GM19193 (cell line): Measurements from ENCODE around the gene C12orf43.

Source experiments
- POLR2A ChIP-seq: IDR thresholded peaks from 4 replicates; pipeline ENCODE4 v1.6.1; 2011; ENCODE audit not compliant: insufficient read depth, insufficient read length; ENCODE audit errors: extremely low read depth

C12orf43 gene

DNA sequence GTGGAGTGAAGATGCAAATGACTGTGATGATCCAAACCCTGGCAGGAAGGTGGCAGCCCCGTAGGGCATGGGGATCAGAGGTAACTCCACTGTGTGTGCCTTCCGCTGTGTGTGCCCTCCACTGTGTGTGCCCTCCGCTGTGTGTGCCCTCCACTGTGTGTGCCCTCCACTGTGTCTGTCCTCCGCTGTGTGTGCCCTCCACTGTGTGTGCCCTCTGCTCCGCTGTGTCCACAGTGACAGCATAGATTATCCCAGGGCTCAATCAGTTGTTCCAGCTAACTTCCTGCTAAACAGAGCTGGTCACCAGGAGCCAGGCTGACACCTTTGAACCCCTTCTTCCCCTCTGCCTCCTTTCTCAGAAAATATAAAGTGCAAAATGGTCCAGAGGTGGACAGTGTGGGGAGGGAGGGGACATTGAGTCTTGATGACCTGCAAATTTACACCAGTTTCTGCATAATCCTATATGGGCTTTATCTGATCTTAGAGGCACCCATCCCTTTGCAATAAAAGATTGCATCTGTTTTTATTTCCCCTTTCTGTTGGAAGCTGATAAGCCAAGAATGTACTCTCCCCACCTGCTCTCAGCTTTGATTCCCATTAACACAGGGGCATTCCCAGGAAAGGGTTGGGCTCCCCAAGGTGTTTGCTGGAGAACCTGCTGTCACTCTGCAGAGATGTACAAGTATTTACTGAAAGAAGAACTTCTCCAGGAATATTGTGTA is 59.5 kb downstream of the C12orf43 start:
- TF ChIP-seq POLR2A: no peak

DNA sequence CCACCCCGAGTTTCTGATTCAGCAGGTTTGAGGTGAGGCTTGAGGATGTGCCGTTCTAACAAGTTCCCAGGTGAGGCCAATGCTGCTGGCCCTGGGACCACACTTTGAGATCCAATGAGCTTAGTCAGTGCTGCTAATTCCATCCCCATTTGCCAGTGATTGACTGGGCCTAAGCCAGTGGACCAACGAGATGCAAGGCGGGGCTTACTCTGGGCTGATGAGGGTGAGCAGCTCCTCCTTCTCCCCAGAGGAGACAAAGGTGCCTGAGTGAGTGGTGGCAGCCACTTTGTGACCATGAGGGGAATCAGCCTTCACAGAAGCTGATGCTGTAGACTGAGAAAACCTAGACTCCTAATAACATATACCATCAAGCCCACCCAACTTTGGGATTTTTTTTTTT is 61.1 kb downstream of the C12orf43 start:
- no peak for TF ChIP-seq POLR2A

DNA sequence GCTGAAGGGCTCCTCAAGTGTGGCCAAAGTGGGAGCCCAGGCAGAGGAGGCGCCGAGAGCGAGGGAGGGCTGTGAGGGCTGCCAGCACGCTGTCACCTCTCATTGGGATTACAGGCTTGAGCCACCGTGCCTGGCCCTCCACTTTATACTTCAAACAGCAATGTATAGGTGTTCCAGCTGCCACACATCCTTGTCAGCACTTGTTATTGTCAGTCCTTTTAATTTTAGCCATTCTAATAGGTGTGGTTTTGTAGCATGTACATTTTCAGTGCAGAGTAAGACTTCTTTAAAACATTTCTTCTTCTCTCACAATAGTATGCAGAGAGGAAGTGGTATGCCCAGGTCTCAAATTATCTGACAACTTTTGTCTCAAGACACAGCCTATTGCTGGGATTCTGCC is 65.5 kb downstream of the C12orf43 start:
- TF ChIP-seq POLR2A: no peak
